GM12878 (cell line): ENCODE results near the gene MYH10. TPM values are rescaled to one million over a fixed set of nuclear protein-coding genes. Genes with fewer than 3 reads are reported as not detected.
"Not testable (repeated sequence)": the region's sequence is repeated elsewhere in the genome, so short reads cannot be mapped to it uniquely, and the experiment has no call there.

Experiments
- ATAC-seq: fragments of 200-7000 bp; cut with Tn5 transposase; 3 replicates; pipeline ENCODE4 v1.9.1; 2020; ENCODE audit warnings: mild to moderate bottlenecking, moderate library complexity
- BruUV-seq: library from RNA; stranded (reverse); fragments of 400-500 nt; replicated peaks from 2 replicates; lab custom pipeline; 2021; lab: Mats Ljungman, UMichigan
- CTCF ChIA-PET: fragments of 300-600 bp; sonication (Branson Sonifier 250); formaldehyde crosslinking; extraction: SDS; loops from one replicate; lab custom pipeline; 2021; ENCODE audit warnings: inconsistent platforms; lab: Yijun Ruan, JAX
- POLR2A ChIA-PET: fragments of 350-600 bp; formaldehyde crosslinking; extraction: SDS; loops from one replicate; lab custom pipeline; 2021; ENCODE audit warnings: inconsistent platforms; lab: Charles Lee
- RAD21 ChIA-PET: fragments of 300-600 bp; sonication (Branson Sonifier 250); formaldehyde crosslinking; loops from one replicate; lab custom pipeline; 2023; ENCODE audit warnings: antibody characterized with exemption; ENCODE audit not compliant: unreplicated experiment; lab: Charles Lee
- SMC1A ChIA-PET: fragments of 300-600 bp; sonication (Branson Sonifier 250); formaldehyde crosslinking; loops from one replicate; lab custom pipeline; 2023; ENCODE audit not compliant: unreplicated experiment, uncharacterized antibody; lab: Charles Lee
- DNase-seq: peaks from one replicate; pipeline ENCODE4 v3.0.0-alpha.2; 2011; ENCODE audit warnings: low read depth, low spot score
- FAIRE-seq: peaks from 3 replicates; lab custom pipeline; 2011; peaks lifted over from hg19 to GRCh38; lab: Jason Lieb, UNC
- H2AFZ ChIP-seq: 2 replicates; pipeline ENCODE4 v1.6.0; 2011; ENCODE audit warnings: low read depth, low read length, control low read depth; ENCODE audit not compliant: control insufficient read depth
- H3K27ac ChIP-seq: 2 replicates; pipeline ENCODE4 v1.5.1; 2011; ENCODE audit warnings: control low read depth; ENCODE audit not compliant: control insufficient read depth, insufficient read depth
- H3K27me3 ChIP-seq, 2 experiments: replicated peaks in 1 of 2; 2 replicates each; pipeline versions ENCODE4 v1.6.0 to v1.6.1; 2011; ENCODE audit warnings: low read length in 1 of 2; ENCODE audit not compliant: control insufficient read depth in 2 of 2, insufficient read depth in 2 of 2
- H3K36me3 ChIP-seq, 2 experiments: 2 replicates each; pipeline ENCODE4 v1.5.1; 2011; ENCODE audit warnings: low read length in 1 of 2; ENCODE audit not compliant: control insufficient read depth in 2 of 2, insufficient read depth in 2 of 2
- H3K4me1 ChIP-seq: 2 replicates; pipeline ENCODE4 v1.6.1; 2011; ENCODE audit warnings: mild to moderate bottlenecking, low read length, moderate library complexity, mixed read lengths; ENCODE audit not compliant: control insufficient read depth, insufficient read depth
- H3K4me2 ChIP-seq: 2 replicates; pipeline ENCODE4 v1.6.0; 2011; ENCODE audit warnings: control low read depth; ENCODE audit not compliant: control insufficient read depth, insufficient read depth
- H3K4me3 ChIP-seq: fragments of 200-600 bp; sonication (generic); 2 replicates; pipeline ENCODE4 v1.5.1; 2016
- H3K79me2 ChIP-seq: 2 replicates; pipeline ENCODE4 v1.6.0; 2011; ENCODE audit warnings: low read length; ENCODE audit not compliant: control insufficient read depth, insufficient read depth
- H3K9ac ChIP-seq: 2 replicates; pipeline ENCODE4 v1.8.0; 2011; ENCODE audit warnings: low read length, control low read depth, mixed read lengths; ENCODE audit not compliant: control insufficient read depth, insufficient read depth
- H3K9me3 ChIP-seq: replicated peaks from 3 replicates; pipeline ENCODE4 v1.5.1; 2011; ENCODE audit warnings: mild to moderate bottlenecking, low read length; ENCODE audit not compliant: control insufficient read depth, insufficient read depth
- H4K20me1 ChIP-seq: 2 replicates; pipeline ENCODE4 v1.6.0; 2011; ENCODE audit not compliant: control insufficient read depth, insufficient read depth
- E2F4 ChIP-seq: IDR thresholded peaks from 2 replicates; pipeline ENCODE4 v1.6.1; 2012; ENCODE audit warnings: low read depth, low read length, improper control_type of control experiment
- EP300 ChIP-seq, 2 experiments: fragments of 150-350 bp in 1 of 2; IDR thresholded peaks; 2 replicates each; pipeline ENCODE4 v1.6.1; 2011 to 2012; ENCODE audit warnings: low read depth in 2 of 2, low read length in 2 of 2, borderline replicate concordance in 1 of 2, improper control_type of control experiment in 1 of 2, inconsistent platforms in 1 of 2; ENCODE audit not compliant: control insufficient read depth in 1 of 2
- FOXK2 ChIP-seq: fragments of 450-650 bp; IDR thresholded peaks from 2 replicates; pipeline ENCODE4 v1.6.1; 2017; ENCODE audit warnings: mild to moderate bottlenecking, moderate library complexity
- IRF5 ChIP-seq: fragments of 450-650 bp; IDR thresholded peaks from 2 replicates; pipeline ENCODE4 v1.6.1; 2017; ENCODE audit warnings: borderline replicate concordance
- MYC ChIP-seq: IDR thresholded peaks from 2 replicates; pipeline ENCODE4 v1.6.1; 2011; ENCODE audit warnings: mild to moderate bottlenecking, low read length, moderate library complexity, inconsistent platforms; ENCODE audit not compliant: insufficient read depth, insufficient replicate concordance, insufficient read length, severe bottlenecking
- USF2 ChIP-seq: IDR thresholded peaks from 2 replicates; pipeline ENCODE4 v1.6.1; 2011; ENCODE audit warnings: low read depth, low read length, improper control_type of control experiment, borderline replicate concordance
- WGBS: methylation state at CpG from one replicate; pipeline ENCODE4 v1.1.6; 2016; ENCODE audit warnings: low lambda C conversion rate; ENCODE audit not compliant: insufficient replicate concordance, insufficient coverage; ENCODE audit errors: missing lambda C conversion rate; 5-methylcytosine and 5-hydroxymethylcytosine counted together
- in situ Hi-C: fragments of 300-500 bp; cut with MboI; formaldehyde crosslinking; loops from 9 replicates; pipeline ENCODE4 v1.14.3; 2018; ENCODE audit warnings: mixed read lengths
- intact Hi-C: fragments of 100-400 bp; cut with micrococcal nuclease; formaldehyde crosslinking; loops from one replicate; pipeline ENCODE4 v1.14.2; 2022; ENCODE audit not compliant: unreplicated experiment
- polyA plus RNA-seq, 11 experiments: library from polyadenylated mRNA; depleted of rRNA in 4 of 11; unstranded in 6 of 11; stranded (reverse) in 5 of 11; fragments of >200 nt; fragmentation: Nextera tagmentation in 4 of 11; fragmentation: Illumina TruSeq in 1 of 11; extraction: Ambion mirVana in 4 of 11; extraction: Trizol in 1 of 11; gene quantifications; 1 replicate in 1 of 11; 2 replicates in 10 of 11; pipeline versions ENCODE4 v1.2.1 to v1.2.3, GENCODE V29; 2011 to 2016; ENCODE audit warnings: inconsistent platforms in 2 of 11, missing spikeins in 2 of 11, low read depth in 1 of 11
- total RNA-seq, 4 experiments: library from RNA; depleted of rRNA in 3 of 4; stranded (reverse); fragments of >200 nt in 3 of 4; fragmentation: Illumina TruSeq in 1 of 4; extraction: Trizol in 1 of 4; gene quantifications; 2 replicates each; pipeline versions ENCODE4 v1.2.1 to v1.2.3, GENCODE V29; 2013 to 2021

The MYH10 gene
- total and polyA plus RNA-seq, 10 of the 15 experiments (the other 5 are each of a cell fraction or from before 2014, with no cell fraction given), result 0.33 to 7.1 (median 1.0) TPM

GRCh38 chr17:8542599-8543502 is 87.7 kb downstream of the MYH10 start (continued):
- no peak for TF ChIP-seq E2F4
- TF ChIP-seq MYC, result no peak
- TF ChIP-seq IRF5, result no peak
- TF ChIP-seq EP300 (IDR thresholded peaks at IDR 0.05; ENCODE audit: borderline replicate concordance in 1 of 2, control insufficient read depth in 1 of 2, low read depth in 2 of 2, low read length in 2 of 2), result no peak
- no peak for TF ChIP-seq FOXK2
- TF ChIP-seq USF2, result no peak

- H3K4me3 ChIP-seq, H3K9me3 ChIP-seq, FAIRE-seq, H3K27ac ChIP-seq, H4K20me1 ChIP-seq, H3K36me3 ChIP-seq, H3K27me3 ChIP-seq, BruUV-seq, CTCF ChIA-PET, H2AFZ ChIP-seq, H3K4me2 ChIP-seq, H3K9ac ChIP-seq, ATAC-seq, POLR2A ChIA-PET, DNase-seq, H3K4me1 ChIP-seq, RAD21 ChIA-PET, H3K79me2 ChIP-seq, SMC1A ChIA-PET, in situ Hi-C loops, intact Hi-C loops: not testable (repeated sequence)
- 44% methylated on average over 7 of the region's 7 CpGs for WGBS
Measured at GRCh38 chr17:8539976-8540375, 90.5 kb downstream of the MYH10 start.
